KOPT-K1 (cell line): ENCODE results near the gene MRLN.
"Not testable (repeated sequence)": the region's sequence is repeated elsewhere in the genome, so short reads cannot be mapped to it uniquely, and the experiment has no call there.

Source experiments
- H3K27ac ChIP-seq: fragments of 200-600 bp; sonication (generic); 2 replicates; pipeline ENCODE4 v1.5.1; 2016; ENCODE audit warnings: antibody characterized with exemption, mild to moderate bottlenecking, low read depth, low read length; ENCODE audit not compliant: poor library complexity, severe bottlenecking
- H3K36me3 ChIP-seq: fragments of 200-600 bp; sonication (generic); 2 replicates; pipeline ENCODE4 v1.5.1; 2017; ENCODE audit warnings: antibody characterized with exemption, mild to moderate bottlenecking, low read length, moderate library complexity; ENCODE audit not compliant: insufficient read depth
- H3K9me3 ChIP-seq: fragments of 200-600 bp; sonication (generic); 2 replicates; pipeline ENCODE4 v1.5.1; 2017; ENCODE audit warnings: antibody characterized with exemption, low read length, mild to moderate bottlenecking; ENCODE audit not compliant: insufficient read depth, poor library complexity, severe bottlenecking

The MRLN gene

DNA sequence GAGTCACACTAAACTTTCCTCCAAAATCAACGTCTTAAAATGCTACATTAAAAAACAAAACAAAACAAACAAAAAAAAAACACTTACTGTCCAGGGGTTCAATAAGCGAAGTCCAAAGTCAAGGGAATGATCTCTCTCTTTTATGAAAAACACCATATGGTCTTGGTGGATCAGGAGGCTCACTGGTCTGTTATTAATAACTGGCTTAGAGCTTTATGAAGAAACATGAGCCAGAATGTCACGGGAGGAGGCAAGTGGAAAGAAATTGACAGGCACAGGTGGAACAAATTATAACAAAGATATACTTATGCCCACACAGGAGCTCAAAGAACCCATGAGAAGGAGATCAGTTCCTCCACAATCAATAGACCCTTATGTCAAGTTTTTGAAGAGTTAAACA lies at the start of gene MRLN:
MRLN (minus strand) TSS at position 189 of the 400 bp plus-strand sequence.
- Histone ChIP-seq H3K27ac (no peak within 1 kb of the TSS), H3K36me3 (no peaks in the 10 kb centered on the region), H3K9me3 (no peaks in the 10 kb centered on the region)

DNA sequence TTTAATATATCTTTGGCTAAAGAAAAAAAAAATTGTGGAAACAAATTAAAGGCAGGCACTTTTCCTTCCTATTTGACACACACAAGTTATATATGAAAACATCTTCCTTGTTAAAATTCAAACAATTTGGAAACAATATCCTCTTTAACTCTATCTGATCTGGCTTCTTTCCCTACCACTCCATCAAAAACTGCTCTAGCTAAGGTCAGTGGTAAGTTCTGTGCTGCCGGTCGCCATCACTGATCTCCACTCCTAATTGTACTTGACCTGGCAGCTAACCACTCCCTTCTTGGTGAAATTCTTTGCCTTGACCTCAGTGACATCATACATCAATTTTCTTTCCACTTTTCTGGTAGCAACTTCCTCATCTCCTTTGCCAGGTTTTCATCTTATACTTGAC lies 47.9 kb upstream of the MRLN start:
- H3K27ac ChIP-seq = no peak overlapping the region
- H3K9me3 ChIP-seq = peaks cover 9% of the 10 kb centered on the region
- H3K36me3 ChIP-seq = peaks cover 82% of the 10 kb centered on the region

DNA sequence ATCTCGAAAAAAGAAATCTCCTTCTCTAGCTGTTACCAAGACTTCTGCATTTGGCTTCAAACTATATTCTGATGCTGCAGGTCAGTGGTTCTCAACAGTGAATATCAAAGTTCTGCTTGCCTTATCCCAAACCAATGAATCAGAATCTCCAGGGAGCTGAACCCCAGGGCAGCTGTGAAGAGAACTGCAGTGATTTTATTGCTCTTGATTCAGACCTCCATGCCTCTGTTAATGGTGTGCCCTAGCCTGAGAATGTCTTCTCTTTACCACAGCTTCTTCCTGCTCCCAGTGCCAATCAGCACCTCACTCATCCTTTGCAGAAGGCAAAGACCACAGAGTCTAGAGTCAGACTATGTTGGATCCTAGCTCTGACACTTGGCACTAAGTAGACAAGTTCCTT lies 46.2 kb upstream of the MRLN start:
- H3K36me3 ChIP-seq = peaks cover 77% of the 10 kb centered on the region
- no peak overlapping the region for H3K27ac ChIP-seq
- H3K9me3 ChIP-seq = peaks cover 11% of the 10 kb centered on the region

DNA sequence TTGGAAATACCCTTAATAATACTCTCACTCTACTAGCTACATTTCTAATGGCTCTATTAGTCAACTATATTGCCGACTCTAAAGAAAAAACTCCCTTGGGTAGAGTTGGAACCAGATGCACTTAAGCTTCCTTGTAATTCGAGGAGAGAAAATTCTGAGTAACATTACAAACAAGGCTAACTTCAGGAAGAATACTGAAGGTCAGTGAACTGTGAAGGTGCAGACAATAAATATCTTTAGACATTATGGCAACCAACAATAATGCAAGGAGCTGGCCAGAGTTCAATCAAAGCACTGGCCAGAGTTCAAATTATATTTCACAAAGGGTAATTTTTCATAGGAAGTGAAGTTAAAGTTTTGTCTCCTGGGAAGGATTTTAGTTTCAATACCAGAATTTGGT lies 40.7 kb upstream of the MRLN start:
- H3K9me3 ChIP-seq = peaks cover 11% of the 10 kb centered on the region
- no peak overlapping the region for H3K27ac ChIP-seq
- H3K36me3 ChIP-seq = peaks cover 71% of the 10 kb centered on the region

DNA sequence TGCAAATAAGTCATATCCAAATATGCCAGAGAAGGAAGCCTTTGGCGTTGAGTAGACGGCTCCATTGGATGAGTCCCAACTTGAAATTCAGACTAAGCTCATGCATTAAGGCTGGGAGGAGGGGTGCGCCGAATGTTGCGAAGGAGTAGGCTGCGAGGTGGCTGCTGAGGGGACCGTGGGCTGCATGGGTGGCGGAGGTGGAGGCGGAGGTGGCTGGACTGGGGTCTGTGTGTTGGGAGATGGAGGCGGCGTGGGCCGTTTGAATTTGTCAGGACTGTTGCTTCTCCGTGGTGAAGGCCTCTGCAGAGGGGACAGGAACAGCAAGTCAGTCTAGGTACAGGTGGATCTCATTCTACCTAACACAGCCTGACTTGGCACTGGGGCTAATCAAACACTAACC lies 39.6 kb upstream of the MRLN start:
- peaks cover 11% of the 10 kb centered on the region for H3K9me3 ChIP-seq
- H3K27ac ChIP-seq = no peak overlapping the region
- H3K36me3 ChIP-seq = peaks cover 67% of the 10 kb centered on the region

DNA sequence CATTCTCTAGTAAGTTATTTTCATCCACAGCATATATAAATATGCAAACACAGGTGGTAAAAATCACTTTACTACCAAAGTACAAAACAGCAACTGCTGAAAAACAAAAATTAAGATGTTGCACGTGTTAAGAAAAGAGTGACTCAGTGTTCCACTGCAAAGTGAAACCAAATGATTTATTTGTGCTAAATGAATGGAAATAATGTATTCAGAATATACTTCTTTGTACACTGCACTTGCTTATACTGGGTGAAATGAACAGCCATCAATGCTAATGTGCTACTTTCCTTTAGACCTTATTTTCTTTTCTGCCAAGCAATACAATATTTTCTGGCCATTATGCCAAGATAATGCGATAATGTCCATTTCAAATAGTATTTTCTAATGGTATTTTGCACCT lies 38.3 kb upstream of the MRLN start:
- Histone ChIP-seq H3K36me3 (peaks cover 54% of the 10 kb centered on the region), H3K9me3 (peaks cover 5% of the 10 kb centered on the region), H3K27ac (no peak overlapping the region)

DNA sequence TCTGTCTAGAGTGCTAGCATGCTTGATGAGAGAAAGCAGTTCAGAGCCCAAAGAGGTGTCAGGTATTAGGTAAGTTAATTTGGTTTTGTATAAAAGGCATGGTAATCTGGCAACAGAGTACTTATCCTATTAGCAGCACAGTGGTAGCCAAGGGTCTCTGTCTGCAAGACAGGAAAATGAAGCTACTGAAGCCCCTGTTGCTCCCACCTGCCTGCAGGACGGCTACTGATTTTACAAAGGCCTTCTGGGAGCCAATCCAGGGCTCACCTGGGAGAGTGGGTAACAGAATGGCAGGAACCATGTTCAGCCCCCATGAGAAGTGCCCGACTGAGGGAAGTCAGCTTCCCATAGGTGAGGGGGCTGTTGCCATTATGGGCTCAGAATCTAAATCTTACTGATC lies 36.8 kb upstream of the MRLN start:
- not testable (repeated sequence) for H3K27ac ChIP-seq
- peaks cover 44% of the 10 kb centered on the region for H3K36me3 ChIP-seq

DNA sequence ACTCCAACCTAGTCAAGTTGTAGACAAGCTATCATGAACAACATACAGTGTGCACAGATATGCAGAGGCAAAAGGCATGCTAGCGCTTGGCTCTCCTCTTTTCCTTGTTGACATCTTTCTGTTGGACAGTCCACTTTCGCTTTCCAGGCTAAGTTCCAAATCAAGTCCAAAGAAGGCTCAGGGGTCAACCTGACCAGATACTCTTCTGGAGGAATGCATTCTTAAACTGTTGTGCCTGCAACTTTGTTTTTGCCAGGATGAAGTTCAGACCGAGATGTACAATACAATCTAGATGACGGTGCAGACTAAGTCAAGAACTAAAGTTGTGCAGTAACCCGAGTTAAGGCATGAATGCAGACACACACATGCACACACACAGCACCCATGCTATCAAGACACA lies 35.7 kb upstream of the MRLN start:
- H3K36me3 ChIP-seq = peaks cover 33% of the 10 kb centered on the region
- not testable (repeated sequence) for H3K9me3 ChIP-seq, H3K27ac ChIP-seq

More for the DNA sequence above, 36.8 kb upstream of the MRLN start:
- not testable (repeated sequence) for H3K9me3 ChIP-seq

DNA sequence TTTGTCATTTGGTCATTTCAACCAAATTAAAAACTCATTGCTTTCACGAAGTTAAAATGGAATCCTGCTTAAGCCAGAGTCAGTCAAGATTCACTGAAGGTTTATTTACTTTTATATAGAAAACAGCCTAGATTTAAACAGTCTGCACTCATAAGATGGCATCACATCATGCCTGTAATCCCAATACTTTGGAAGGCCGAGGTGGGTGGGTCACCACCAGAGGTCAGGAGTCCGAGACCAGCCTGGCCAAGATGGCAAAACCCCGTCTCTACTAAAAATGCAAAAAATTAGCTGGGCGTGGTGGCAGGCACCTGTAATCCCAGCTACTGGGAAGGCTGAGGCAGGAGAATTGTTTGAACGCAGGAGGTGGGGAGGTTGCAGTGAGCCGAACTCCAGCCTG lies 33.8 kb upstream of the MRLN start:
- not testable (repeated sequence) for H3K9me3 ChIP-seq, H3K27ac ChIP-seq
- H3K36me3 ChIP-seq = peaks cover 14% of the 10 kb centered on the region

DNA sequence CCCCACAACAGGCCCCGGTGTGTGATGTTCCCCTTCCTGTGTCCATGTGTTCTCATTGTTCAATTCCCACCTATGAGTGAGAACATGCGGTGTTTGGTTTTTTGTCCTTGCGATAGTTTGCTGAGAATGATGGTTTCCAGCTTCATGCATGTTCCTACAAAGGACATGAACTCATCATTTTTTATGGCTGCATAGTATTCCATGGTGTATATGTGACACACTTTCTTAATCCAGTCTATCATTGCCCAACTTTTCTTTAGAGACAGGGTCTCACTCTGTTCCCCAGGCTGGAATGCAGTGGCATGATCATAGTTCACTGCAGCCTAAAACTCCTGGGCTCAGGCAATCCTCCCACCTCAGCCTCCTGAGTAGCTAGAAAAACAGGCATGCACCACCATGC lies 32.2 kb upstream of the MRLN start:
- H3K9me3 ChIP-seq, H3K36me3 ChIP-seq, H3K27ac ChIP-seq: not testable (repeated sequence)

DNA sequence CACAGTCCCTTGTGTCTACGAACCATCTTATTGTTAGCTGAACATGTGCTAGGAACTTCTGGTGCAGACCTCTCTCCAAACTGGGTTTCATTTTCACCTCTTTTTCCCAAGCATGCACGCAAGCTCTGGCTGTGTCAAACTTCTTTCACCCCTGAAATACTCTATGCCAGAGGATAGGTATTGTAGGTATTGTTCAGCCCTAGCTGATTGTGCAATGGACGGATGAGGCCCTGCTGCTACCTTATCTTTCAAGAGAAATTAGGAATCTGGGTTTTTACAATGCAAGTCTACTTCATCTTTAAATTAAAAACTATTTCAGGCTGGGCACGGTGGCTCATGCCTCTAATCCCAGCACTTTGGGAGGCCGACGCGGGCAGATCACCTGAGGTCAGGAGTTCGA lies 28.3 kb upstream of the MRLN start:
- Histone ChIP-seq H3K27ac (no peak overlapping the region), H3K9me3 (peaks cover 6% of the 10 kb centered on the region), H3K36me3 (no peaks in the 10 kb centered on the region)

DNA sequence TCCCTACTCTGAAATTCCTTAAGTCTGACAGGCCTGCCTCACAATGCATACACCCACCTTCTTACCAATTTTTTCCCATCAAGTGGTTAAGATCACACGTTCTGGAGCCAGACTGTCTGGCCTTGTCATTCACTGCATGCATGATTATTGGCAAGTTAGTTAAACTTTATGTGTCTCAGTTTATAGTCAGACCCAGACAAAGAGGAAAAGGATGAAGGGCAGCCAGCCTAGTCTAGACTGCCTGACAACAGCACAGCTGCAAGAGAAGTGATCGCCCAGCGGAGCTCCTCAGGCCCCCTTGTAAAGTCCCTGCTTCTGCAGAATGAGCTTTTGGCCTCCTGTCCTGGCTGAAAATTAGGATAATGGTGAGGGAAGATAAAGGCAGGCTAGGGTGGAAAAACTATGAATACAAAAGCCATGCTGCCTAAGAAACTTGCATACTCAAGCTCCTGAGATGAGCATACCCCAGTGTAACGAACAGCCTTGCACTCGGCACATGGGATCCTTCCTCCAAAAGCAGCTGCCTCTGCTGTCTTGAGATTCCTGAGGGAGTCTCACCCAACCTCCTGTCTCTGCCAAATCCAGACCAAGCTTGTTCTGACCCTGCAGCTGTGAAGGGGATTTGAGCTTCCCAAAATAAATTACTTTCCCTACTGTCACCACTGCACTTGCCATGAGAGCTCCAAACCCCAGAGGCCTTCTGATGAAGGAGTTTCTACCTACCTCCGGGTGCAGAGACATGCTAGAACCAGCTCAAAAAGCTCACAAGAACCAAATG lies 26.7 kb upstream of the MRLN start:
- no peaks in the 10 kb centered on the region for H3K36me3 ChIP-seq
- H3K9me3 ChIP-seq = peaks cover 6% of the 10 kb centered on the region
- no peak overlapping the region for H3K27ac ChIP-seq

DNA sequence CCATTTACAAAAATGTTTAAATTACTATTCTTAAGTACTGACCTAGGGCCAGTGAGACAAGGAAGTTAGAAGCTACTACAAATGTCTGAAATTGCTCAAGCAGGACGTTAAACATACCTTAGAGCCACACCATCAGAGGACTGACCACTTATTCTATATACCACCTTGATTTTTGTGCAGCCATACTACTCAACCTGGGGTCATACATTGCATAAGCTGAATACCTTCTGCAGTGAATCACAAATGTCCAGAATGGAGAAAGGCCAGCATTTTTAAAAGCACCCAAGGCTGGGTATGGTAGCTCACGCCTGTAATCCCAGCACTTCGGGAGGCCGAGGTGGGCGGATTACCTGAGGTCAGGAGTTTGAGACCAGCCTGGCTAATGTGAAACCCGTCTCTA lies 21.2 kb upstream of the MRLN start:
- Histone ChIP-seq H3K9me3 (peaks cover 6% of the 10 kb centered on the region), H3K36me3 (no peaks in the 10 kb centered on the region), H3K27ac (no peak overlapping the region)

DNA sequence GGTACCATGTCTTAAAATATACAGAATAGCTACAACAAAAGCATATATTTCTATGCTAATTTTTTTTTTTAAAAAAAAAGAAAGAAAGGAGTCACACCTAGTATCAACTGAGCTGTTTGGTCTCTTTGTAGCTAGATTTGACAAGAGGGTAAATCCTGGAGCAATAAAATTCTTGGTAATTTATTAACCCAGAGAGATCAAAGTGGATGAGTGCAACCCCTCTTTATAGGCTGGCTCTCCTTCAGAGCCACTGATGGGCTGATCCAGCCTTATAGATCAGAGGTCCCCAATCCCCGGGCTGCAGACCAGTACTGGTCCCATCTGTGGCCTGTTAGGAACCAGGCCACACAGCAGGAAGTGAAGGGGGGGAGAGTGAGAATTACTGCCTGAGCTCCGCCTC lies 19.8 kb upstream of the MRLN start:
- H3K36me3 ChIP-seq = no peaks in the 10 kb centered on the region
- no peak overlapping the region for H3K27ac ChIP-seq
- H3K9me3 ChIP-seq = peaks cover 6% of the 10 kb centered on the region

DNA sequence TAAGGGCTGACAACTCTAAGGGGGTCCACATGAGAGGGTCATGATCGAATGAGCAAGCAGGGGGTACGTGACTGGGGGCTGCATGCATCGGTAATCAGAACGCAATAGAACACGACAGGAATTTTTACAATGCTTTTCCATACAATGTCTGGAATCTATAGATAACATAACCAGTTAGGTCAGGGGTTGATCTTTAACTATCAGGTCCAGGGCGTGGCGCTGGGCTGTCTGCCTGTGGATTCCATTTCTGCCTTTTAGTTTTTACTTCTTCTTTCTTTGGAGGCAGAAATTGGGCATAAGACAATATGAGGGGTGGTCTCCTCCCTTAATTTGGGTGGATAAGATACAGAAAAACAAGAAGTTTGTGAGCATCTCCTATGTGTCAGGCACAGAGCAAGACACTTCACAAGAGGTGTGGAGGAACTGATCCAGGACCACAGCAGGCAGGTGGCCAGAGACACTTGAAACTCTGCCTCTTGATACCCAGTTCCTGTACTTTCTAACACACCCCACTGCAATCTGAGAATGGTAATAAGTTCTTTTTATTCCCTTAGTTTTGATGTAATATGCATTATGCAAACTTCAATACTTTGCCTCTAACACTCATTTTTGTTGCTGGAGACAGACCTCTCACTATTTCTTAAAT lies 18.0 kb upstream of the MRLN start:
- Histone ChIP-seq H3K36me3 (no peaks in the 10 kb centered on the region), H3K27ac (no peak overlapping the region), H3K9me3 (no peaks in the 10 kb centered on the region)

DNA sequence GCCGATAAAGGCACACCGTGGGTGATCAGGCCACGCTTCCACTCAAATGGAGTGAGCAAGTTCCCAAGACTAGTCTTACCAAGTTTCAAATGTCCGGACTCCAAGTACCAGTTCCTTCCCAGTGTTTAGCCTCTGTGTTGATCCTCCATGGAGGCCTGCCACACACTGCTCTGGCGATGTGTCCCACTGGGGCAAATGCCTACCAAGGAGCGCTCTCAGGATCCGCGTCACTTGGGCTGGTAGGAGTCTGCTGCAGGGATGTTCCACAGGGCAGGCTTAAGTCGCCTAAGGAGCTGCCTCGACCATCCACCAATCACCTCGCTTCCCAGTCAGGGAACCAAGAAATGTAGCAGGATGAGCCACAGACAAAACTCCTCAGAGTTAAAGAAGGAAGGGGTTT lies 17.4 kb upstream of the MRLN start:
- H3K36me3 ChIP-seq = no peaks in the 10 kb centered on the region
- no peaks in the 10 kb centered on the region for H3K9me3 ChIP-seq
- no peak overlapping the region for H3K27ac ChIP-seq
